ENCODE data around the gene DGKZ.

DNA sequence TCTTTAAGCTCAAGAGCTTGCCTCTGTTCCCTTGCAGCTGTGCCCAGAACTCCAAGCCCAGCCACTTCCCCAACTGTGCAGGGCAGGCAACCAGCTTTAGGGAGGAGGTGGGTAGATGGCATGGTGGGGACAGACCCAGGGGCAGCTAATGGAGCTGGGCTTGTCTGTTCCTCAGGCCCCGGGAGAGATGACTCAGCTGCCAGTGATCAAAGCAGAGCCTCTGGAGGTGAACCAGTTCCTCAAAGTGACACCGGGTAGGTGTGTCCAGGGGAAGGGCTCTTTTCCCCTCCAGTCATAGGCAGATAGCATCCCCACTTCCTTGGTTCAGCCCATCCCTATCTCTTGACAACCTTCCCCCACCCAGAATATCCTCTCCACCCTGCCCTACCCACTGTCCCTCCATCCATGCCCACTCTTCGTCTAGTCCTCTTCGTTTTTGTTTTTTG, 37.4 kb upstream of the DGKZ start:
- no peak for TF ChIP-seq SUZ12 (IDR thresholded peaks at IDR 0.05; ENCODE audit: extremely low read depth, insufficient read depth, insufficient read length)
- no peak for TF ChIP-seq YY1 (IDR thresholded peaks at IDR 0.05; ENCODE audit: insufficient read depth, insufficient read length)

Measured in NT2/D1 (cell line).